KMS-11 (cell line): ENCODE results near the gene LGR4.

Experiments used
- H2AFZ ChIP-seq: fragments of 200-600 bp; sonication (generic); 2 replicates; pipeline ENCODE4 v1.6.1; 2016; ENCODE audit warnings: antibody characterized with exemption, mixed run types, low read depth
- H3K27ac ChIP-seq: fragments of 200-600 bp; sonication (generic); 2 replicates; pipeline ENCODE4 v1.6.1; 2016; ENCODE audit warnings: mild to moderate bottlenecking, mixed run types
- H3K27me3 ChIP-seq: fragments of 200-600 bp; sonication (generic); 2 replicates; pipeline ENCODE4 v1.6.1; 2017; ENCODE audit warnings: mild to moderate bottlenecking, low read depth, mixed run types, moderate library complexity; ENCODE audit not compliant: insufficient read depth
- H3K36me3 ChIP-seq: fragments of 200-600 bp; sonication (generic); 2 replicates; pipeline ENCODE4 v1.6.1; 2017; ENCODE audit warnings: mild to moderate bottlenecking, mixed run types; ENCODE audit not compliant: insufficient read depth
- H3K4me1 ChIP-seq: fragments of 200-600 bp; sonication (generic); 2 replicates; pipeline ENCODE4 v1.6.1; 2016; ENCODE audit warnings: mild to moderate bottlenecking, low read depth, mixed run types; ENCODE audit not compliant: poor library complexity, severe bottlenecking
- H3K4me2 ChIP-seq: fragments of 200-600 bp; sonication (generic); 2 replicates; pipeline ENCODE4 v1.7.0; 2016; ENCODE audit warnings: mild to moderate bottlenecking, mixed run types
- H3K4me3 ChIP-seq: fragments of 200-600 bp; sonication (generic); IDR thresholded peaks from 2 replicates; pipeline ENCODE4 v1.6.1; 2017; ENCODE audit warnings: low read depth, low read length, mixed read lengths; ENCODE audit not compliant: insufficient read depth
- H3K79me2 ChIP-seq: fragments of 200-600 bp; sonication (generic); 2 replicates; pipeline ENCODE4 v1.6.1; 2016; ENCODE audit warnings: low read depth, mixed run types; ENCODE audit not compliant: insufficient read depth
- H3K9ac ChIP-seq: fragments of 200-600 bp; sonication (generic); 2 replicates; pipeline ENCODE4 v1.6.1; 2016; ENCODE audit warnings: mild to moderate bottlenecking, mixed run types
- H4K20me1 ChIP-seq: fragments of 200-600 bp; sonication (generic); 2 replicates; pipeline ENCODE4 v1.6.1; 2016; ENCODE audit warnings: mild to moderate bottlenecking, mixed run types; ENCODE audit not compliant: insufficient read depth
- TF ChIP-seq, protein P1 (sequence below): fragments of 200-600 bp; sonication (generic); conservative IDR thresholded peaks from 2 replicates; pipeline ENCODE4 v1.6.1; 2017; ENCODE audit warnings: low read depth, mild to moderate bottlenecking, antibody characterized with exemption, low read length, moderate library complexity, mixed read lengths

Gene LGR4

DNA sequence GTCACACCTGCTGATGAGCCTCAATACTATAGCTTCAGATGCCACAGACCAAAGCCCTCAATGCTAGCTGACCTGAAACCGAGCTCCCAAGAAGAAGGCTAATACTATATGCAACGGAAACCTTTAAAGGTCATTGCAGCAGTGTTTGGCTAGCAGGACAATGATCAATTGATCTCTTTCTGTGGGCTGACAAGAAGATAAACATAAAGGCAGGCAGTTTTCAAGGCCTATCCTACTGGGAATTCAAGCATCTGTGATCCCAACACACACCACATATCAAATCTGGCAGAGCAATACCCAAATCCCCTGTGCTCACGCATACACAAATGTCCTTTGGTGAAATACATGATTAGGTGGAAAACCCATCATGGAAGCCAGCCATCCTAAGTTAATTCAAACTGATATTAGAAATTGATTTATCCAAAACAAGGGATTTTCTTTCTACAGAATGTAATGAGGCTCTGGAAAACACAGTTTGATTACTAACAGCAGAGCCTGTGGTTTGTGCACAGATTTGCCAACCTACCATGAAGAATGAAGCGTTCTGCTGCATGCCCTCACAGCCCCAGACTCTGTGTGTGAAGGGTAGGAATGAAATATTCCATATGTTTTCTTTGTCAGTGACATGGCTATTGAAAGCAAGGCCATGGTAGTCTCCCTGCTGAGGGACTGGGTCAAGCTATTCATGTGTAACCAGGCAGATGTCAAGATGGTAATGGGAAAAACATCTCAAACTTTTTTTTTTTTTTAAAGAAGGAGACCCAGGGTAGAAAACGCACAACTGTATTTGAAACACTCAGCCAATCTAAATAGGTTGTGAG is 12.2 kb downstream of the LGR4 start:
- H3K27ac ChIP-seq, result no peak overlapping the region
- TF ChIP-seq, protein P1, sequence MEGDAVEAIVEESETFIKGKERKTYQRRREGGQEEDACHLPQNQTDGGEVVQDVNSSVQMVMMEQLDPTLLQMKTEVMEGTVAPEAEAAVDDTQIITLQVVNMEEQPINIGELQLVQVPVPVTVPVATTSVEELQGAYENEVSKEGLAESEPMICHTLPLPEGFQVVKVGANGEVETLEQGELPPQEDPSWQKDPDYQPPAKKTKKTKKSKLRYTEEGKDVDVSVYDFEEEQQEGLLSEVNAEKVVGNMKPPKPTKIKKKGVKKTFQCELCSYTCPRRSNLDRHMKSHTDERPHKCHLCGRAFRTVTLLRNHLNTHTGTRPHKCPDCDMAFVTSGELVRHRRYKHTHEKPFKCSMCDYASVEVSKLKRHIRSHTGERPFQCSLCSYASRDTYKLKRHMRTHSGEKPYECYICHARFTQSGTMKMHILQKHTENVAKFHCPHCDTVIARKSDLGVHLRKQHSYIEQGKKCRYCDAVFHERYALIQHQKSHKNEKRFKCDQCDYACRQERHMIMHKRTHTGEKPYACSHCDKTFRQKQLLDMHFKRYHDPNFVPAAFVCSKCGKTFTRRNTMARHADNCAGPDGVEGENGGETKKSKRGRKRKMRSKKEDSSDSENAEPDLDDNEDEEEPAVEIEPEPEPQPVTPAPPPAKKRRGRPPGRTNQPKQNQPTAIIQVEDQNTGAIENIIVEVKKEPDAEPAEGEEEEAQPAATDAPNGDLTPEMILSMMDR, result no peak

DNA sequence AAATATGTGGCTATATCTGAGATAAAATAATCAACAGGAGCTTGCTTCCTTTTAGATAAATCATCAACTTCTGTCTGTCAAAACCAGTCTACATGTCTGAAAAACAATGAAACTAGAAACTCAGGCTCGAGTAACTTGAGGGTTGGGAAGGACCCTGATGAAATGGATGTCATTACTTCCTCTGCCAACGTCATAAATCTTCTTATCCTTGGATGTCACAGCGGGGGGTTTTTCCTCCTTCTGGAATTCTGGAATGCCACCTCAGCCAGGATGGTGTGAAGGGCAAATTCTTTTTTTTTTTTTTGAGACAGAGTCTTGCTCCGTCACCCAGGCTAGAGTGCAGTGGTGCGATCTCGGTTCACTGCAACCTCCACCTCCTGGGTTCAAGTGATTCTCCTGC is 13.4 kb downstream of the LGR4 start:
- Histone ChIP-seq H3K79me2 (peaks cover 1% of the 10 kb centered on the region; the same call in 1 of the 2 replicates), H3K4me1 (no peaks in the 10 kb centered on the region), H3K4me2 (no peak overlapping the region)

More for the DNA sequence above, 12.2 kb downstream of the LGR4 start:
- no peaks in the 10 kb centered on the region for H3K27me3 ChIP-seq
- H3K79me2 ChIP-seq, result peaks cover 7% of the 10 kb centered on the region; the same call in 1 of the 2 replicates
- H4K20me1 ChIP-seq, result no peaks in the 10 kb centered on the region
- no peaks in the 10 kb centered on the region for H3K36me3 ChIP-seq
- no peak overlapping the region for H3K4me3 ChIP-seq
- H2AFZ ChIP-seq, result no peak overlapping the region
- no peaks in the 10 kb centered on the region for H3K4me1 ChIP-seq
- H3K9ac ChIP-seq, result no peak overlapping the region
- H3K4me2 ChIP-seq, result no peak overlapping the region

DNA sequence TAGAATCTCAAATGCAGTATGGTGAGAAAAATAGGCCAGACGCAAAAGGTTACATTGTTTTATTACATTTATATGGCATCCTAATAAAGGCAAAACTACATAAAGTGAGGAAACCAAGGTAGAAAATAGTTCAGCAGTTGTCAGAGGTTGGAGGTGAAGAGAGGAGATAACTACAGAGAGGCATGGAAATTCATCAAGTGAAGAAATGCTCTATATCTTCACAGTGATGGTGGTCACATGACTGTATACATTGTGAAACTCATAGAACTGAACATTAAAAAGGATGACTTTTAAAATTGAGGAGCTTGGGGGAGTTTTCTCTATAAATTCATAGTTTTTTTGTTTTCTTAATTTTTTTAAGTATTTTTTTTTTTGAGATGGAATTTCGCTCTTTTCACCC is 14.4 kb downstream of the LGR4 start:
- H4K20me1 ChIP-seq, result no peaks in the 10 kb centered on the region
- H3K4me1 ChIP-seq, result no peaks in the 10 kb centered on the region
- H3K9ac ChIP-seq, result no peak overlapping the region
- H3K27me3 ChIP-seq, result no peaks in the 10 kb centered on the region
- H3K27ac ChIP-seq, result no peak overlapping the region
- H3K4me2 ChIP-seq, result no peak overlapping the region
- no peak overlapping the region for H2AFZ ChIP-seq
- H3K36me3 ChIP-seq, result no peaks in the 10 kb centered on the region
- no peaks in the 10 kb centered on the region for H3K79me2 ChIP-seq
- TF ChIP-seq, protein P1, result no peak
- H3K4me3 ChIP-seq, result no peak overlapping the region

More for the DNA sequence above, 13.4 kb downstream of the LGR4 start:
- no peak overlapping the region for H3K9ac ChIP-seq
- H4K20me1 ChIP-seq, result no peaks in the 10 kb centered on the region
- no peak overlapping the region for H2AFZ ChIP-seq
- no peak overlapping the region for H3K27ac ChIP-seq
- no peak overlapping the region for H3K4me3 ChIP-seq
- H3K36me3 ChIP-seq, result no peaks in the 10 kb centered on the region
- TF ChIP-seq, protein P1, result no peak
- H3K27me3 ChIP-seq, result no peaks in the 10 kb centered on the region

DNA sequence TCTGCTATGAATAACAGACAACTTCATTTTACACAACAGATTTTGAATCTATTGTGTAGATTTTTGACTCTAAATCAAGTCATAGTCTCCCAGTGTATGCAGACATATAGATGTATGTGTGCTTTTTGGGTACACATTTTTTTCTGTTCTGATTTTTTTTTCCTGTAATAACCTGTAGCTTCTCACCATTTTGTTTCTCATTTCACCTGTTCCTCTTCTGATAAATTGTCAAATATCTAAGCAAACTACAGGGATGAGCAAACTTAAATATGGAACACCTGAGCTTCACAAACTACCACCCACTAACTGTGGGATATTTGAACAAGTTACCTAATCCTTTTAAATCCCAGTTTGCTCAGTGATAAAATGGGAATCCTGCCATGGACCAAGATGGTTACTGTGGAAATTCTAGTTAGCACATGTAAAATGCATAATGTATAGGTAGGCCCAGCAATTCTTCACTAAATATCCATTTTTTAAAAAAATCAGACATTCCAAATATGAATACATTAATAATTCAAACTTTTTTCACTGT is 15.7 kb downstream of the LGR4 start:
- H3K27ac ChIP-seq, result no peak overlapping the region

More for the DNA sequence above, 15.7 kb downstream of the LGR4 start:
- H3K4me3 ChIP-seq, result no peak overlapping the region
- TF ChIP-seq, protein P1, result no peak
- no peaks in the 10 kb centered on the region for H3K79me2 ChIP-seq
- no peak overlapping the region for H3K4me2 ChIP-seq
- H2AFZ ChIP-seq, result no peak overlapping the region
- no peak overlapping the region for H3K9ac ChIP-seq
- H3K36me3 ChIP-seq, result no peaks in the 10 kb centered on the region
- no peaks in the 10 kb centered on the region for H3K27me3 ChIP-seq
- H4K20me1 ChIP-seq, result no peaks in the 10 kb centered on the region
- no peaks in the 10 kb centered on the region for H3K4me1 ChIP-seq
